Measurements from ENCODE around the gene ATP2A3. TPM values are rescaled to one million over a fixed set of nuclear protein-coding genes. Genes with fewer than 3 reads are reported as not detected.

The ATP2A3 gene
- total RNA-seq, 4 donors from 2014 or later, result 8.5 to 60.7 (median 36.4) TPM

GRCh38 chr17:3906881-3907280, 57.4 kb downstream of the ATP2A3 start:
- no peak overlapping the region for H3K4me3 ChIP-seq (ENCODE audit: low read depth, poor library complexity, severe bottlenecking)
- DNase-seq (ENCODE audit: low spot score in 2 of 2), result no peak
- TF ChIP-seq CTCF (IDR thresholded peaks at IDR 0.05) (no peak), POLR2A (IDR thresholded peaks at IDR 0.05) (no peak)
- 83 to 88% methylated on average over 4 of the region's 4 CpGs for WGBS, 2 donors
- intact Hi-C loops (cut with DNase I; ENCODE audit: low total_unique reads), result loop anchor here (5.0 kb wide), 1 partner anchor 45 kb away; no protein-coding TSS in a partner anchor

- TF ChIP-seq POLR2A (IDR thresholded peaks at IDR 0.05) (no peak), CTCF (IDR thresholded peaks at IDR 0.05) (no peak)
- WGBS, 2 donors, result 76 to 78% methylated on average over 8 to 10 of the region's 11 CpGs
- no peak for DNase-seq (ENCODE audit: low spot score in 2 of 2)
- intact Hi-C loops (cut with DNase I; ENCODE audit: low total_unique reads), result loop anchor here (5.0 kb wide), 1 partner anchor 43 kb away; no protein-coding TSS in a partner anchor
- H3K4me3 ChIP-seq (ENCODE audit: low read depth, poor library complexity, severe bottlenecking), result no peak overlapping the region
These were observed 59.2 kb downstream of the ATP2A3 start for GRCh38 chr17:3905017-3905520.

- DNase-seq (ENCODE audit: low spot score in 2 of 2), result no peak
- WGBS, 2 donors, result 78 to 95% methylated on average over 10 to 15 of the region's 15 CpGs
- intact Hi-C loops (cut with DNase I; ENCODE audit: low total_unique reads), result no loop called here
- TF ChIP-seq CTCF (IDR thresholded peaks at IDR 0.05) (no peak), POLR2A (IDR thresholded peaks at IDR 0.05) (no peak)
- H3K4me3 ChIP-seq (ENCODE audit: low read depth, poor library complexity, severe bottlenecking), result no peak overlapping the region
These were observed 59.7 kb downstream of the ATP2A3 start for GRCh38 chr17:3904501-3904900.

GRCh38 chr17:3903881-3904290, 60.4 kb downstream of the ATP2A3 start:
- intact Hi-C loops (cut with DNase I; ENCODE audit: low total_unique reads), result no loop called here
- no peak for DNase-seq (ENCODE audit: low spot score in 2 of 2)
- TF ChIP-seq CTCF (IDR thresholded peaks at IDR 0.05), result no peak
- TF ChIP-seq POLR2A (IDR thresholded peaks at IDR 0.05), result no peak
- H3K4me3 ChIP-seq (ENCODE audit: low read depth, poor library complexity, severe bottlenecking), result no peak overlapping the region
- 79 to 81% methylated on average over 21 of the region's 21 CpGs for WGBS, 2 donors

- intact Hi-C loops (cut with DNase I; ENCODE audit: low total_unique reads), result no loop called here
- 87 to 90% methylated on average over 20 to 25 of the region's 25 CpGs for WGBS, 2 donors
- no peak for DNase-seq (ENCODE audit: low spot score in 2 of 2)
- H3K4me3 ChIP-seq (ENCODE audit: low read depth, poor library complexity, severe bottlenecking), result no peak overlapping the region
- TF ChIP-seq POLR2A (IDR thresholded peaks at IDR 0.05) (no peak), CTCF (IDR thresholded peaks at IDR 0.05) (no peak)
These were observed 61.0 kb downstream of the ATP2A3 start for GRCh38 chr17:3903051-3903825.
